Stimulated activated effector memory CD8-positive, alpha-beta T cell treated with anti-CD3 and anti-CD28 coated beads, Interleukin-12 subunit alpha, Interleukin-12 subunit beta, amount 100 ng/mL, for 72 hours (primary cell): ENCODE results near the gene PGLYRP4.

Experiments used
- ATAC-seq: fragments of 150-1000 bp; cut with Tn5 transposase; 2 replicates; pipeline ENCODE4 v1.10.0; 2021
- DNase-seq, 2 donors: peaks; one replicate each; pipeline ENCODE4 v3.0.0; 2021 to 2022; ENCODE audit warnings: low spot score in 2 of 2
- H3K27ac Mint-ChIP-seq: one replicate; pipeline ENCODE4 v1.8.0; 2022; ENCODE audit warnings: mild to moderate bottlenecking, mixed read lengths
- H3K36me3 Mint-ChIP-seq: one replicate; pipeline ENCODE4 v1.8.0; 2022; ENCODE audit warnings: mild to moderate bottlenecking, mixed read lengths
- H3K4me1 Mint-ChIP-seq: one replicate; pipeline ENCODE4 v1.8.0; 2022; ENCODE audit warnings: mixed read lengths
- H3K4me3 Mint-ChIP-seq: one replicate; pipeline ENCODE4 v1.8.0; 2022; ENCODE audit warnings: mild to moderate bottlenecking, mixed read lengths
- H3K9me3 Mint-ChIP-seq: one replicate; pipeline ENCODE4 v1.8.0; 2022; ENCODE audit warnings: mixed read lengths

The PGLYRP4 gene

GRCh38 chr1:153387785-153388184 lies 39.1 kb upstream of the PGLYRP4 start:
- H3K36me3 Mint-ChIP-seq = no peaks in the 10 kb centered on the region
- H3K4me3 Mint-ChIP-seq = no peak overlapping the region
- no peak overlapping the region for H3K27ac Mint-ChIP-seq
- no peaks in the 10 kb centered on the region for H3K9me3 Mint-ChIP-seq
- DNase-seq = no peak
- ATAC-seq = no peak
- H3K4me1 Mint-ChIP-seq = no peaks in the 10 kb centered on the region

GRCh38 chr1:153387001-153387400 lies 38.4 kb upstream of the PGLYRP4 start:
- Mint-ChIP-seq H3K4me1 (no peaks in the 10 kb centered on the region), H3K36me3 (no peaks in the 10 kb centered on the region), H3K4me3 (no peak overlapping the region), H3K9me3 (peaks cover 1% of the 10 kb centered on the region), H3K27ac (no peak overlapping the region)
- DNase-seq (no peak), ATAC-seq (no peak)

- Mint-ChIP-seq H3K4me1 (no peaks in the 10 kb centered on the region), H3K9me3 (peaks cover 5% of the 10 kb centered on the region), H3K4me3 (no peak overlapping the region), H3K27ac (no peak overlapping the region), H3K36me3 (no peaks in the 10 kb centered on the region)
- ATAC-seq (no peak), DNase-seq (no peak)
These were observed 37.9 kb upstream of the PGLYRP4 start for GRCh38 chr1:153386500-153386901.

- Mint-ChIP-seq H3K27ac (no peak overlapping the region), H3K4me3 (no peak overlapping the region), H3K36me3 (no peaks in the 10 kb centered on the region), H3K4me1 (no peaks in the 10 kb centered on the region), H3K9me3 (peaks cover 11% of the 10 kb centered on the region)
- ATAC-seq (no peak), DNase-seq (no peak)
These were observed 36.4 kb upstream of the PGLYRP4 start for GRCh38 chr1:153384958-153385580.

GRCh38 chr1:153380711-153381110 lies 32.1 kb upstream of the PGLYRP4 start:
- ATAC-seq (no peak), DNase-seq (no peak)
- Mint-ChIP-seq H3K36me3 (no peaks in the 10 kb centered on the region), H3K4me1 (no peaks in the 10 kb centered on the region), H3K9me3 (peaks cover 11% of the 10 kb centered on the region), H3K4me3 (no peak overlapping the region), H3K27ac (no peak overlapping the region)

GRCh38 chr1:153379591-153379990 lies 30.9 kb upstream of the PGLYRP4 start:
- no peak for DNase-seq
- no peaks in the 10 kb centered on the region for H3K36me3 Mint-ChIP-seq
- H3K4me1 Mint-ChIP-seq = no peaks in the 10 kb centered on the region
- H3K27ac Mint-ChIP-seq = no peak overlapping the region
- H3K4me3 Mint-ChIP-seq = no peak overlapping the region
- ATAC-seq = no peak
- H3K9me3 Mint-ChIP-seq = peaks cover 11% of the 10 kb centered on the region

- Mint-ChIP-seq H3K36me3 (no peaks in the 10 kb centered on the region), H3K4me3 (no peak within 1 kb of the TSS), H3K4me1 (no peaks in the 10 kb centered on the region), H3K27ac (no peak within 1 kb of the TSS), H3K9me3 (no peaks in the 10 kb centered on the region)
- DNase-seq = no peak
- ATAC-seq = no peak
These were observed 26.9 kb upstream of the PGLYRP4 start, which contains the start of gene S100A12 for GRCh38 chr1:153375511-153375910. TSS of gene S100A12 (minus strand) at chr1:153375621. CDS start at chr1:153374592, 1,029 bp downstream.

- no peak overlapping the region for H3K27ac Mint-ChIP-seq
- DNase-seq = no peak
These were observed 25.4 kb upstream of the PGLYRP4 start for GRCh38 chr1:153374071-153374470.

GRCh38 chr1:153372571-153372970 lies 23.9 kb upstream of the PGLYRP4 start:
- Mint-ChIP-seq H3K36me3 (no peaks in the 10 kb centered on the region), H3K4me1 (no peaks in the 10 kb centered on the region), H3K27ac (no peak overlapping the region), H3K9me3 (no peaks in the 10 kb centered on the region), H3K4me3 (no peak overlapping the region)
- DNase-seq = no peak
- ATAC-seq = no peak

More at GRCh38 chr1:153374071-153374470, 25.4 kb upstream of the PGLYRP4 start:
- no peak for ATAC-seq
- Mint-ChIP-seq H3K9me3 (no peaks in the 10 kb centered on the region), H3K4me3 (no peak overlapping the region), H3K4me1 (no peaks in the 10 kb centered on the region), H3K36me3 (no peaks in the 10 kb centered on the region)

GRCh38 chr1:153371231-153371630 lies 22.6 kb upstream of the PGLYRP4 start:
- Mint-ChIP-seq H3K27ac (no peak overlapping the region), H3K4me3 (no peak overlapping the region), H3K4me1 (no peaks in the 10 kb centered on the region), H3K36me3 (no peaks in the 10 kb centered on the region), H3K9me3 (no peaks in the 10 kb centered on the region)
- ATAC-seq (no peak), DNase-seq (no peak)

GRCh38 chr1:153370146-153370545 lies 21.5 kb upstream of the PGLYRP4 start:
- Mint-ChIP-seq H3K4me3 (no peak overlapping the region), H3K4me1 (no peaks in the 10 kb centered on the region), H3K9me3 (no peaks in the 10 kb centered on the region), H3K36me3 (no peaks in the 10 kb centered on the region), H3K27ac (no peak overlapping the region)
- DNase-seq (no peak), ATAC-seq (no peak)

GRCh38 chr1:153368495-153368894 lies 19.9 kb upstream of the PGLYRP4 start:
- DNase-seq (no peak), ATAC-seq (no peak)
- H3K9me3 Mint-ChIP-seq = no peaks in the 10 kb centered on the region
- no peaks in the 10 kb centered on the region for H3K36me3 Mint-ChIP-seq
- H3K27ac Mint-ChIP-seq = no peak overlapping the region
- H3K4me3 Mint-ChIP-seq = no peak overlapping the region
- H3K4me1 Mint-ChIP-seq = no peaks in the 10 kb centered on the region

GRCh38 chr1:153367090-153367489 lies 18.4 kb upstream of the PGLYRP4 start:
- Mint-ChIP-seq H3K9me3 (no peaks in the 10 kb centered on the region), H3K27ac (no peak overlapping the region), H3K4me1 (no peaks in the 10 kb centered on the region), H3K4me3 (no peak overlapping the region), H3K36me3 (no peaks in the 10 kb centered on the region)
- DNase-seq (no peak), ATAC-seq (no peak)

- H3K27ac Mint-ChIP-seq = no peak overlapping the region
These were observed 17.6 kb upstream of the PGLYRP4 start for GRCh38 chr1:153366261-153366660.

GRCh38 chr1:153365696-153366095 lies 17.1 kb upstream of the PGLYRP4 start:
- no peak overlapping the region for H3K4me3 Mint-ChIP-seq
- H3K4me1 Mint-ChIP-seq = no peaks in the 10 kb centered on the region
- no peak for ATAC-seq
- H3K9me3 Mint-ChIP-seq = no peaks in the 10 kb centered on the region
- no peak for DNase-seq
- H3K27ac Mint-ChIP-seq = no peak overlapping the region
- no peaks in the 10 kb centered on the region for H3K36me3 Mint-ChIP-seq

More at GRCh38 chr1:153366261-153366660, 17.6 kb upstream of the PGLYRP4 start:
- Mint-ChIP-seq H3K4me3 (no peak overlapping the region), H3K4me1 (no peaks in the 10 kb centered on the region), H3K9me3 (no peaks in the 10 kb centered on the region), H3K36me3 (no peaks in the 10 kb centered on the region)
- DNase-seq = no peak
- ATAC-seq = no peak

GRCh38 chr1:153364766-153365666 lies 16.4 kb upstream of the PGLYRP4 start:
- DNase-seq = no peak
- Mint-ChIP-seq H3K27ac (no peak overlapping the region), H3K4me3 (no peak overlapping the region), H3K36me3 (no peaks in the 10 kb centered on the region), H3K9me3 (no peaks in the 10 kb centered on the region), H3K4me1 (no peaks in the 10 kb centered on the region)
- no peak for ATAC-seq
